Fibroblast of upper back skin (primary cell): Measurements from ENCODE around the gene PRADC1.
"Not testable (repeated sequence)": the region's sequence is repeated elsewhere in the genome, so short reads cannot be mapped to it uniquely, and the experiment has no call there.

Experiments used
- DNase-seq: peaks from one replicate; pipeline ENCODE4 v3.0.0-alpha.2; 2013

The PRADC1 gene

DNA sequence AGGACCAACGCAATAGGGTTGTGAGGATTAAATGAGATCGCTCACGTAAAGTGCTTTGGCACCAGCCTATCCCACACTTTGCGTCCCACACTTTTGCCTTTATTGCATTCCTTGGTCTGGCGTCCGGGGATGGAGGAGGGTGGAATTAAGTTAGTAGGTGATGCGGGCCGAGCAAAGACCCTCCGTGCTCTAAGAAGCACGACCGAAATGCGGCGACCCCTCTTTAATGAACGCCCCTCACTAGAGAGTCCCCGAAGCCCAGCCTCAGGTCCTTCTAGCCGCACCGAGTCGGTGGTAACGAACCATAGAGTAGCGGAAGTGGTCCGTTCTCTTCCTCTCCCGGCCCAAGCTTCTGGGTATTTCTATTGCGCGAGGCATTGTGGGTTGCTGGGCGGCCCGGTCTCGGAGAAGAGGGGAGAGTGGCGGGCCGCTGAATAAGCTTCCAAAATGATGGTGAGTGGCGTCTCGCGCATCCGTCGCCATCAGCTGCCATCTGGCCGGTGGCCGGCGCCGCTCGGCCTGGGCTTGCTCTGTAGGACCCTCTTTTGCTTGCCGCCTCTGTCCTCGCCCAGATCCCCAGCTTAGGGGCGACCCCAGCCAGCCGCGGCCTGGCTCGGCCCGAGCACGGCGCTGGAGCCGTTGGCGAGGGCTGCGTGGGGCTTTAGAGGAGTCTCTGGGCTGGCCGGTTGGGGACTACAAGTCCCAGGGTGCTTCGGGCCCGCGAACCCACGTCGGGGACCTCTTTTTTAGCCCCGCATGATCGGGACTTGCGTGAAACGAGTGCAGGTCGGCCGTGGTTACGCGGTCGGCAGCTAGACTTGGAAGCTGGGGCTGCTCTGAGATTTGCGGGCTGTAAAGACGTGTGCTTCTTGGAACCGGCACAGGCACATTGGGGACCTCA lies 1.1 kb upstream of the PRADC1 start, which contains the start of gene CCT7:
Gene CCT7, plus strand, starts transcription at position 377 of the 901 bp plus-strand sequence. Its CDS starts 71 bp downstream, at position 448.
- DNase-seq: peak; percentile 90

DNA sequence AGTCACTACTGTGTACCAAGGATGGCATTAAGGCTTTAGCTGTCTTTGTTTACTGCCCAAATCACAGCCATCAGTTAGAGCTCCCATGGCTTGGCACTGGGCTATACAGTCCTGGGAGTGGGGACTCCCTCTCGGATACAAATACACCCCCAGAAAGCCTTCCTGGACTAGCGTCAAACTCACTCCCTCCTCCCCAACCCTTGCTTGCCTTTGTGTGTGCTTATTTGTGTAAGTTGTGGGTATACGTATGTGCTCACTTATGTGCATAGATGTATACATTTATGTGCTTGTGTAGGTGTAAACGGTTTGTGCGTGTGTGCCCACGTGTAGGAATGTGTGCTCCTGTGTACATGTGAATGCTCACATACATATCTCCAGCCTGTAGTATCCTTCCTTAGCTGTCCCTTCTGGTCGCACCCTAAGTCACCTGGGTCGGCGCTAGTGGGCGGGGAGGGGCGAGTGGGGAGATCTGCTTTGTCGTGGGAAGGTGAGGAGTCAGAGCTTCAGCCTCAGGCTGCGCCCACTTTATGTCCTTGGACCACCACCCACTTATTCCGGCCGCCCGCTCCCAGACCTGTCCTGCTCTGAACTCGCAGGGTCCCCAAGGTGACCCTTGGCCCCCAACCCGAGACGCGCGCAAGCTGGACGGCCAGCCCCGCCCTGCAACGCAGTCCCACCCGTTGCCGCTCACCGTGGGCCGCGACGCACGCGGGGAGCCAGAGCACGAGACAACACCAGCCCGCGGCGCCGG lies 461 bp downstream of the PRADC1 start:
- DNase-seq: no peak

DNA sequence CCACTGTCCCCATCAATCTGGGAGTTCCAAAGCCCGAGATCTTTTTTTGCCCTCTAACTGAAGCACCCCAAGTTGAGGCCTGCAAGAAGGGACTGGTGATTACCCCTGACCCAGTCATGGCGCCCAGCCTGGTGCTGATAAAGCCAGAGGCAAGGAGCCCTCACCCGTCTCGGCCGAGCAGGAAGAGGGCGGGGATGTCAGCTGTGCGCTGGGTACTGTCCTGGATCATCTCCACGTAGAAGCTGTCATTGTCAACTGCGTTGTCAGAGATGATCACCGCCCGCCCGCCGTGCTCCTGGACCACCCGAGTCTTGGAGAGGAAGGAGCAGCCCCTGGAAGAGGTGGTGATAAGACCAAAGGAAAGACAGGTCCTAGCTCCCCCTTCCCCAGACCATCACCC lies 4.4 kb downstream of the PRADC1 start:
- no peak for DNase-seq

DNA sequence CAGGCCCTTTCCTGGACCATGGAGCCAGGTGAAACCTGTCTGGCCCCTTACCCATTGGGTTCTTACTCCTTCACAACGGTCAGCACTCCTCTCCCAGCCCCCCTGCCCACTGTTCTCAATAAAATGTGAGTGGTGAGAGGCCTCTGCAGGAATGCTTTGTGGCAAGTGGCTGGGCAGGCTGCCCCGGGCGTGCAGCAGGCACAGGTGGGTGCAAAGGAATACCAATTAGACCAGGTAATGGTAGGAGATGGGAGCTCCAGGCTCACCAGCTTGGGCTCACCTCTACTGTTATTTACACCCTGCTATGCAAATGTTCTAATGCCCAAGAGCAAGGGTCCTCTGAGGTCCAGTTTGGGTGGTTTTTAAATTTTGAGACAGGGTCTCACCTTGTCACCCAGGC lies 6.0 kb downstream of the PRADC1 start:
- DNase-seq: no peak

DNA sequence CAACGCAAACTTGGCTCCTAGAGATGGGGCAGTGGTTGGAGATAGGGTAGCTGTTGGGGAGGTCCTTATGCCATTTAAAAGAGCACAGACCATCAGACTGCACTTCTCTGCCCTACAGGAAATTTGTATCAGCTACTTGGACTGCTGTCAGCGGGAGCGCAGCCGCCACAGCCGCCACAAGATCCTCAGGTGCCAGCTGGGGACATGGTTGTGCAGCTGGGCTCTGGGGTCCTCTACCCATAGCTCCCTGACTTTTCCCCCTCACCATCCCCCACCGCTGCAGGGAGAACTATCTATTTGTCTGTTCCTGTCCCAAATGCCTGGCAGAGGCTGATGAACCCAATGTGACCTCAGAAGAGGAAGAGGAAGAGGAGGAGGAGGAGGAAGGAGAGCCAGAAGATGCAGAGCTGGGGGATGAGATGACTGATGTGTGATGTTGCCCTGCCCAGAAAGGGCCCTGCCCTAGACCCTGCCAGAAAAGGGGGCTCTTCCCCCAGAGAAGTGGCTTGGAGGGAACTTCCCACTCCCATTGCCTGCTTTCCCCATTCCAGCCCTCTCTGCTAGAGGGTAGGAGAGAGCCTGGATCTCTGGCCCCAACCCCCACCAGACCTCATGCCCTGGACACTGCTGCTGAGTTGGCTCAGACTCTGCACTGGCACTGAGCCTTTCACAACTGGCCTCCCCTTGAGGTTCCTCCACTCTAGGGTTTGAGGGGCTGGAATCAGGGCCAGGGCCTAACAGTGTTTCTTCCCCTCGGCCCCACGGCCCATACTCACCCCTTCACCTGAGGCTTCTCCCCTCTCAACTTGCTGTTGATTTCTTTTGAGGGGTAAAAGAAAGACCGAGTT lies 7.3 kb downstream of the PRADC1 start:
- DNase-seq: no peak

DNA sequence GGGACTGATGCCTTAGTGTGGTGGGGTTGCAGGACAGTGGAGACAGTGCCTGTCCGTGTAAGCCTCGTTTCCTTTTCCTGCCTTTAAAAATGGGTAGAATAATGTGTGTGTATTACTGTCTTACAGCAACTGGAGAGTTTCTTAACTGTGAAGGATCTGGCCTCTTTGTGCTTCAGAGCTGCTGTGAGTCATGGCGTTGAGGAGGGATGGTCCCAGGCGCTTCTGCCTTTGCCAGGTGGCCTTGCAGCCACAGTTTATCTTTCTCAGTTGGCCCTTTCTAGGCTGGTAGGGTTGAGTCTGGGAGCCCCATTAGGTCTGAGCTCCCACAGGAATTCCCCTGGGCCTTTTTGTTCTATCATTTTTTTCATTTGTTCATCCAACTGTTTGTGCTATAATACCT lies 9.2 kb downstream of the PRADC1 start:
- DNase-seq: no peak

DNA sequence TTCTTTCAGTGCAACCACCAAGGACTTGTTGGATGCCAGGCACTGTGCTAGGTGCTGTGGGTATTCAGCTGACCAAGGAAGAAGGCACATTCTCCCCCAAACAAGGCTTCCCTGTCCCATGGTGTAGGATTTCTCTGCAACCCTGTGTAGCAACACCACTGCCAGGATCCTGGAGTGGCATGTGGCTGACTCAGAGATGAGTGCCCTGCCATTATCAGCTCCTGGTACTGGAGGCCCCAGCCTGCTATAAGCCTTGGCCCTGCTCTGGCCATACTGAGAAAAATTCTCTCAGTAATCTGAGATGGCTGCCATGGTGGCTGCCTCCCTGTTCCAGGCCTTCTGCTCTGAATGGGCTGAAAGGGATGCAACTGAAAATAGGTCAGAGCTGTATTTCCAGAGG lies 14.7 kb downstream of the PRADC1 start:
- no peak for DNase-seq

DNA sequence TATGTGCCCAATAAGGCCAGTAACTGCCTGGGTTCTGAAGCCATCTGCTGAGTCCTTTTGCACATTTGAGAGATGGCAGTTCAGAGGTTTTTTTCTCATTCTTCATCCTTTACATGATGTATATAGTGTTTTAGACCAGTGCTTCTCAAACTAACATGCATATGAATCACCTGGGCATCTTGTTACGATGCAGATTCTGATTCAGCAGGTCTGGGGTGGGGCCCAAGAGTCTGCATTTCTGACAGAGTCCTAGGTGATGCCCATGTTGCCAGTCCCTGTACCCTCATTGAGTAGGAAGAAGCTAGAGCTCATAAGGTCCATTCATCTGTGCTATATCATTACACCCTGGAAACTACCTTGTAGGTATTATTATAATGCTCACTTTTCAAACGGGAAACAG lies 15.2 kb downstream of the PRADC1 start:
- no peak for DNase-seq

DNA sequence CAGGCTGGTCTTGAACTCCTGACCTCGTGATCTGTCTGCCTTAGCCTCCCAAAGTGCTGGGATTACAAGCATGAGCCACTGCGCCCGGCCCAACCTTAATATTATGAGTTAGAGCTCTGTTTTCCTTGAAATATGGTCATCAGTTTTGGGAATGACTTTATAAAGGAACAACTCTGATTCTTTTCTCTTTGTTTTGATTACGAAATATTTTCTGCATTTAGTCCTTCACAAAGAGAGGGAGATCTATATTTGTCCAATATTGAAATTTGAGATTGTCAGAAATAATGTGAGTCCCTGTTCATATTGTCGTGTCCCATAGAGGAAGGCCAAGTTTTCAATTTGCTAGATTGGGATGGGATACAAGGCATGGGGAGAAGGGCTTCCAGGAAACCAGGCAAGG lies 15.9 kb downstream of the PRADC1 start:
- DNase-seq: no peak

DNA sequence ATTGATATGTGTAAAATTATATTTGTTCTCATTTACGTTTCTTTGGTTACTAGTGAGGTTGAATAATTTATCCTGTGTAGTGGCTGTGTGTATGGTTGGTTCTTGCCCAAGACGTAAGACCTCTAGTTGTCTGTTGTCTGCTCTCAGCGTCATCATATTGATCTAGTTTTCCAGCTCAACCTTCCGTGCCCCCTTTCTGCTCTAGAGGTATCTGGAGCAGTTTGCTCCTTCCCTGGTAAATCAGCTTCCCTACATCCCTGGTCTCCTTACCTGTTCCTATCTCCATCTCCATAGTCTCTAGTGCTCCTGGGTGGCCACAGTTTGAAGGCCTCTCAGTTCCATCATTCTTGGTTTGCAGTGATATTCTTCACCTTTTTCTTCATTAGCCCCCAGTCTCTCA lies 17.8 kb downstream of the PRADC1 start:
- DNase-seq: no peak

DNA sequence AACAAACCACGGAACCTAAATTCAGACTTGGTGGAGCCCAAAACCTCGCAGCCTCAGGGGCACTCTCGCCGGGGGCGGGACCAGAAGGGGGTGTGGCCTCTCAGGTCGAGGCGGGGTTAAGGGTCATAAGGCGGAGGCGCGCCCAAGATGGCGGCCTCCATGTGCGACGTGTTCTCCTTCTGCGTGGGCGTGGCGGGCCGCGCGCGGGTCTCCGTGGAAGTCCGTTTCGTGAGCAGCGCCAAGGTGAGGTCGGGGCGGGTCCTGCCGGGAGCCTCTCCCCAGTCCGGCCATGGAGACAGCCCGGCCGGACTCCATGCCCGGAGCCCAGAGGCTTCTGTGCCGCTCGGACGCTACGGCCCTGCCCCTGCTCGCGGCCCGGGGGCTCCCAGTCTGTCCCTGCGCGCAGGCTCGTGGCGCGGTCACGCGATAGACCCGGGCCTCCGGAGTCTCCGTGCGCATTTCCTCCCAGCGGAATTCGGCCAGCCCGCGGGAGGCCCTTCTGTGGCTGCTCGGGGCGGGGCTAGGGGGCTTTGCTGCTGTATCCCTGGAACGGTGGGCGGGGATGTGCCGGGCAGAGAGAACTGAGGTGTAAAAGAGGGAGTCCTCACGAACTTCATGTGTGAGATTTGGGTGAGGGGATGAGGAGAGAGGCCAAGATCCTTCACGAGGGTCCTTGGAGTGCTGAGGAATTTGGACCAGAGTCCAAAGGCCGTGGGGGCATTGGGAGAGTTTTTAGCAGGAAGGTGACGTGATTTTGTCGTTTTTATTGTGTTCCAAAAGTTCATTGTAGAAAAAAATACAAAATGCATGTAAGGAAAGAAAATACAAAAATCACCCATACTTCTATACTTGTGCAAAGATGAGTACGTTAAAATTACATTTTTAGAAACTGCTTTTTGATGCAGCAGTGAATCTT lies 18.7 kb downstream of the PRADC1 start, which contains the start of gene SMYD5:
Gene SMYD5, plus strand, starts transcription at position 126 of the 916 bp plus-strand sequence. Its CDS starts 22 bp downstream, at position 148.
- DNase-seq: peak; percentile 77

DNA sequence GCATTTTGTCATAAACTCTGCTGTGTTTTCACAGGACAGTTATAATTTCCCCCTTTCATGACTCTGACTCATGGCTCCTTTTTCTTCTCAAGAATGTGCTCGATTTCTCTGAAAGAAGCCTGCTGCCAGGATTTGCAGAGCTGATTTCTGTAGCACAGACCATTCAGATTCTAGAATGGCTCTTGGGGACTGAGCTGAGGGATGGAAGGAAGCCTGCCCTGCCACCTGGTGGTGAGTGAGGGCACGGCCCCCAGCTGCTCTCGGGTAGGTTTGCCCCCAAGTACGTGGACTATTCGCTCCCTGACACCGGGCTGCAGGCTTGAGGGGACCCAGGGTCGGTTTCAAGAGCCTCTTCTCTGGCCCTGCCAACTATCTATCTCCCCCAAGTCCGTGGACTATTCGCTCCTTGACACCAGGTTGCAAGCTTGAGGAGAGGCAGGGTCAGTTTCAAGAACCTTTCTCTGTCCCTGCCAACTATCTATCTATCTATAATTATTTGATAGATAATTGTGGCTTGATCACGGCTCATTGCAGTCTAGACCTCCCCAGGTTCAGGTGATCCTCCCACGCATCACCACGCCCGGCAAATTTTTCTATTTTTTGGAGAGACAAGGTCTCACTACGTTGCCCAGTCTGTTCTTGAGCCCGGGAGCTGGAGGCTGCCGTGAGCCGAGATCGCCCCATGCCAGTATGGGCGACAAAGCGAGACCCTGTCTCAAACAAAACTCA lies 20.4 kb downstream of the PRADC1 start:
- peak; percentile 83 for DNase-seq

DNA sequence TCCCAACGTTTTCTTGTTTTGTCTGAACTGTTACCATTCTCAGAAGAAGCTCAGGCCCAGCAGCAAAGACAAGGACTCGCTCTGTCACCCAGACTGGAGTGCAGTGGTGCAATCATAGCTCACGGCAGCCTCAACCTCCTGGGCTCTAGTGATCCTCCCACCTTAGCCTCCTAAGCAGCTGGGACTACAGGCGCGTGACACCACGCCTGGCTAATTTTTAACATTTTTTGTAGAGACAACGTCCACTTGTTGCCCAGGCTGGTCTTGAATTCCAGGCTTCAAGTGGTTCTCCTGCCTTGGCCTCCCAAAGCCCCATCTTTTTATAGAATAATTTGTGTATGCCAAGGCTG lies 21.0 kb downstream of the PRADC1 start:
- no peak for DNase-seq

DNA sequence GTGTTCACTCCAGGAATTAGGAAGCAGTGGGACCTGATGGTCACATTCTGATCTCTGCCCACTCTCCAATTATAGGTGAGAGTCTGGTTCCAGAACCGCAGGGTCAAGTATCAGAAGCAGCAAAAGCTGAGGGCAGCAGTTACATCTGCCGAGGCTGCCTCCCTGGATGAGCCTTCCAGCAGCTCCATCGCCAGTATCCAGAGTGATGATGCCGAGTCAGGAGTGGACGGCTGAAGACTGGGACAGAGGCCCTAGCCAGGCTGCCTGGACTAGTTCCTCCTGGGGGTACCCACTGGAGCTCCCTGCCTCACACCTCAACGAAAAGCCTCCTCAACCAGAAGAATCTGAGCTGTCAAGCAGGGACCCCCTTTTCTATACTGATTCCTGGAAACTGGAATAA lies 22.3 kb downstream of the PRADC1 start:
- no peak for DNase-seq

DNA sequence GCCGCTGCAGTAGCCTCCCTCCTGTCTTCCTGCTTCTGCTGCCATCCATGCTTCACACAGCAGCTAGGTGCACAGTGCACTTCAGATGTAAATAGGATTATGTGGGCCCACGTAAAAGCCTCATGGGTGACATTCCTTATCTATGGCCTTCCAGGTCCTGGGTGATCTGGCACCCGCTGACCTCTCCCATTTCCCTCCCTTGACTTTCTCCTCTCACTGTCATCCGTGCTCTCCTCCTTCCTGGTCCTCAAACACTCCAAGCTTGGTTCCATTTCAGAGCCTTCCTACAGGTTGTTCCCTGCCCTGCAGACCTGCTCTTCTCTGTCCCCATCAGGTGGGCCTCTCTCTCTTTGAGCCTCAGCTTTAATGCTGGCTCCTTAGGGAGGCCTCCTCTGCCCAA lies 23.0 kb downstream of the PRADC1 start:
- DNase-seq: no peak

DNA sequence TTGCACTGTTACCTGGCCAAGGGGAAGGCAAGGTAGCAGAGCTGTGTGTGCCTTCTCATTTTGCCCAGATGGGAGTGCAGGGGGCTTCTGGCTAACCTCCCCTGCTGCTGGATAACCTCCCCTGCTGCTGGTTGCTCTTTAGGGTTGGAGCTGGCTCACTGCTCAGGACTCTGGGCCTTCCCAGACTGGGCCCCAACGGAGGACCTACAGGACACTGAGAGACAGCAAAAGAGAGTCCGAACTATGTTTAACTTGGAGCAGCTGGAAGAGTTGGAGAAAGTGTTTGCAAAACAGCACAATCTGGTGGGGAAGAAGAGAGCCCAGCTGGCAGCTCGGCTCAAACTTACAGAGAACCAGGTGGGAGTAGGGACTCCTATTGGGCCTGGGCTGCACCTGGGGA lies 24.8 kb downstream of the PRADC1 start:
- DNase-seq: no peak

DNA sequence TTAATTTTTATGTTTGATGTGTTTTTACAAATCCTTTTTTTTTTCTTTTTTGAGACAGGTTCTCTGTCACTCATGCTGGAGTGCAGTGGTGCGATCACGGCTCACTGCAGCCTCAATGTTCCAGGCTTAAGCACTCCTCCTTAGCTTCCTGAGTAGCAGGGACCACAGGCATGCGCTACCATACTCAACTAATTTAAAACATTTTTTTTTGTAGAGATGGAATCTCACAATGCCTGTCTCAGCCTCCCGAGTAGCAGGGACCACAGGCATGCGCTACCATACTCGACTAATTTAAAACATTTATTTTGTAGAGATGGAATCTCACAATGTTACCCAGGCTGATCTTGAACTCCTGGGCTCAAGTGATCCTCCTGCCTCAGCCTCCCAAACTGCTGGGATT lies 27.4 kb downstream of the PRADC1 start:
- peak; percentile 71 for DNase-seq

DNA sequence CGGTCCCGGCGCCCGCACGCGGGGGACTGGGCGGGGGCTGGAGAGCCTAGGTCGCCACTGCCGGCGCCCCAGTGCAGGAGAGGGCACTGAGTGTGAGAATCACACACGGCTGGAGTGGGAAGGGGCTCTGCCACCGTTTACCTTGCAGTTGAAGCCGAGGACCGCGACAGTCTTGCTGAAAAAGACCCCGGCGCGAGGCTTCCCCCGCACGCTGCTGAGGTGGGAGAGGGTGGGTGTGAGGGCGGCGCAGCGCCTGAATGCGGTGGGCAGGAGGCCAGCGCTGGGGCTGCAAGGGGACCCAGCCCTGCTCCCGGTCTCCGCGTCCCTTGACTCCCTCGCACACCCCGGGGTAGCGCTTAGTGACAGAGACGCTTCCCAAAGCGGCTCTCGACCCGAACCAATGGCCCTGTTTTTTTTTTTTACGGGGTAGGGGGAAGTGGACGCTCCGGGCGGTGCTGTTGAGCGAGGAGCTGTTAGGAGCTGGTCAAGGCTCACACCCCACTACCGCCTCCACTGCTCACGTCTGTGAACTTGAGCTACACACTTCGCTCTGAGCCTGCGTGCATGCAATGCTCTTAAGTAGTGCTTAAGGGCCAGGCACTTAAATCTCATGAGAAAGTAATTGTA lies 29.9 kb downstream of the PRADC1 start:
- no peak for DNase-seq

DNA sequence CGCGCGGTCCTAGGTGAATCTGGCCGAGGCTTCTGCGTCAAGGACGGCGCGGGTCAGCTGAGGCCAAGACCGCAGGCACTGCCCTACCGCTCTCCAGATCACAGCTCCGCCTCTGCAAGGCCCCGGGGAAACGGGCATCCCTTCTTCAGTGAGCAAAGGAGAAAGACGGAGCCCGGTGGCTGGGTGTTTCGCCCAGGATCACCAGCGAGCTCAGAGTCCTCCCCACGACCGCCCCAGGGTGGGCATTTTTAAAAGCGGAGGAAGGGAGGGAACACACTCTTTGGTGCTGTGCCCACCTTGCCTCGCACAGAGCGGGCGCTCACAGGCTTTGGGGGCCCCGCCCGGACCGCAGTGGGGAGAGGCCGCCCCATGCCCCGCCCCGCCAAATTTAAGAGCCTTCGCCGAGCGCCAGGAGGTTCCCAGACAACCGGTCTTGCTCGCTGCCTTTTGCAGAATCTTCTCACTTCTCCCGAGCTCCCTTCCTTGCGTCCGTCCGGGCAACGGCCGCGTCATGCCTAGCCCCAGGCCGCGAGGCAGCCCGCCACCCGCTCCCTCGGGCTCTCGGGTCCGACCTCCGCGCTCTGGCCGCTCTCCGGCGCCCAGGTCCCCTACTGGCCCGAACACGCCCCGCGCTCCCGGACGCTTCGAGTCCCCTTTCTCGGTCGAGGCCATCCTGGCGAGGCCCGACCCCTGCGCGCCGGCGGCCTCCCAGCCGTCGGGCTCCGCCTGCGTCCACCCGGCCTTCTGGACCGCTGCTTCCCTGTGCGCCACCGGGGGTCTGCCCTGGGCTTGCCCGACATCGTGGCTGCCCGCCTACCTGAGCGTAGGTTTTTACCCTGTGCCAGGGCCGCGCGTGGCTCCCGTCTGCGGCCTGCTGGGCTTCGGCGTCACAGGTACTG lies 30.6 kb downstream of the PRADC1 start, which contains the start of gene NOTO:
Gene NOTO, plus strand, starts transcription at position 419 of the 899 bp plus-strand sequence. Its CDS starts 93 bp downstream, at position 512.
- DNase-seq: no peak

DNA sequence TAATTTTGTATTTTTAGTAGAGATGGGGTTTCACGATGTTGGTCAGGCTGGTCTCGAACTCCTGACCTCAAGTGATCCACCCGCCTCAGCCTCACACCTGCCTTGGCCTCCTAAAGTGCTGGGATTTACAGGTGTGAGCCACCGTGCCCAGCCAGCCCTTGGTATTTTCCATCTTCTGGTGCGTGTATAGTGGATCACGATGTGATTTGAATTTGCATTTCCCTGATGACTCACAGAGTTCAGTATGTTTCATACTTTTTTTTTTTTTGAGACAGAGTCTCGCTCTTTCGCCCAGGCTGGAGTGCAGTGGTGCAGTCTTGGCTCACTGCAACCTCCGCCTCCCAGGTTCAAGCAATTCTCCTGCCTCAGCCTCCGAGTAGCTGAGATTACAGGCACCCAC lies 32.8 kb downstream of the PRADC1 start:
- not testable (repeated sequence) for DNase-seq
